HG02642 (cell line): ENCODE data around the gene PRPH.
"Not testable (repeated sequence)": the region's sequence is repeated elsewhere in the genome, so short reads cannot be mapped to it uniquely, and the experiment has no call there.

Experiments used
- ATAC-seq: cut with Tn5 transposase; IDR thresholded peaks from one replicate; pipeline ENCODE4 v1.9.1; 2021; ENCODE audit warnings: mild to moderate bottlenecking; ENCODE audit not compliant: unreplicated experiment, poor library complexity

The PRPH gene

DNA sequence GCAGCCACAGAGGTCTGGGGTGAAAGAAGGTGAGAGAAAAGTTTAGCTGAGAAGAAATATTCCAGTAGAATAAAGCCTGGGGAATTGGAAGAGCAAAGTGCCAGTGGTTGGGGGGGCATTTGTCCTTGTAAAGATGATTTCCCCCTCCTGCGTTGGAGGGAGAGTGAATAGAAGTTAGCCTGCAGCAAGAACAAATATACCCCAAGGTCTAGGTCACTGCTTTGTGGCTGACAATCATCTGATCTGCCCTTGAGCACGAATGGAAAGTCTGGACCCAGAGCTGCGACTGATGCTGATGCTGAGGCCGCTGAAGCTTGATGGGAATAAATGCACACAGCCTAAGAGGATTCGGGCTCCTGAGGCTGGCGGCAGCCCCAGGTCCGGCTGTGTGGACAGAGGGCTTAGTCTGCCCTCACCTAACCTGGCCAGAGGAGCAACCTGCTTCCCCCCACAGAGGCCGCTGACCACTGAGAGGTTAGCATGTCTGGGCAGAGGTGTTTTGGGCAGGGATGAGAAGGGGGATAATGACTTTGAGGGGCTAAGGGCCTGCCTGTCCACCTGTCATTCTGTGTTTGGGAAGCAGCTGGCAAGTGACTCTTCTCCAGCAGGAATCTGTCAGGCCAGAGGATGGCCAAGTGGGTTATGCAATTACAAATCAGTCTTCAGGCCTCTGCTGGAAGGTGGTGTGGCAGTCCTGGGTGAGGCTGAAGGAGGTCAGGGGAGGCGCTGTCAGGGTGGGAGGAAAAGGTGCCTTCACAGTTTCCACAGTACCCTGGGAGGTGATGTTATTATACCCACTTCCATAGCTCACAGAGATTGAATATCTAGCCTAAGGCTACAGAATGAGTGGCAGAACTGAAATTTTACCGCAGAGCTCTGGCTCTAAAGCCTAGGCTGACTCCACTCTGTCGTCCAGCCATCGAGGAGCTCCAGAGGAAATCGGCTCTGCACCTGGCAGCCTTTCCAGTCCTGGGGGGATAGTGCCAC lies 18.4 kb upstream of the PRPH start:
- ATAC-seq, result no peak

- no peak for ATAC-seq
Measured at GRCh38 chr12:49277466-49277865, 17.5 kb upstream of the PRPH start.

DNA sequence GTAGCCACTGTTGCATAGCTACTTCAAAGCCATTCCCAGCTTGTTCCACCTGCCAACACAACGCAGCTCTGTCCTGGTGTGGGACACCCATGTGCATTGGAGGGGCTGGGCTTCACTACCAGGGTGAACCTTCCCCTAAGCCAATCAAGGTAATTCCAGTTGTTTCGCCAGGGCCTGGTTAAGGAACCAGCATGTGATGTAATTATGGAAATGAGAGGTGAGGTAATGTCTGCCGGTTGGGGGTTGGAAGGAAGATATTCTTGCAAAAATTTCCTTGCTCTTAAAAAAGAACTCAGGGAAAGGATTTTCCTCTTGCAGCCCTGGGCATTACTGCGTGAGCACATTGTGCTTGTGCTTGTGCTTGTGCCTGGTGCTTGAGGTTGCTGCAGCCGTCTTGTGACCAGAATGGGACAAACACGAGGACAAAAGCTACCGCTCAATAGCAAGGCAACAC lies 15.2 kb upstream of the PRPH start:
- no peak for ATAC-seq

GRCh38 chr12:49280545-49280944 lies 14.4 kb upstream of the PRPH start:
- not testable (repeated sequence) for ATAC-seq

DNA sequence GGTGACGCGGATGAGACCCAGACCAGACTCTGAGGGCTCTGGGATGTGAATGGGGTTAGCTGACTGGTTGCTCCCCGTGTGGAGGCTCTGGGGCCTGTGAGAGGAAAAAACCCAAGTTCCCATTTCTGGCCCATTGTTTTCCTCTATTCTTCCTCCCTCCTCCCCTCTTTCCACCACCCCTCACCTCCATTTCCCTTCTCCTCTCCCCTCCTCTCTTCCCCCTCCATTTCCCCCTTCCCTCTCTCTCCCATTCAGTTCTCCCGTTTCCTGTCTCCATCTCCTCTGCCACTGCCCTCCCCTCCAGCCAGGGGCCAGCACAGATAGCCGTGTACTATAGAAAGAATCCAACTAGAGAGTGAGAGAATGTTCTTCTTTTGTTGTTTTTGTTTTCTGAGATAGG lies 12.6 kb upstream of the PRPH start:
- no peak for ATAC-seq

GRCh38 chr12:49282740-49283375 lies 12.1 kb upstream of the PRPH start:
- ATAC-seq, result not testable (repeated sequence)

DNA sequence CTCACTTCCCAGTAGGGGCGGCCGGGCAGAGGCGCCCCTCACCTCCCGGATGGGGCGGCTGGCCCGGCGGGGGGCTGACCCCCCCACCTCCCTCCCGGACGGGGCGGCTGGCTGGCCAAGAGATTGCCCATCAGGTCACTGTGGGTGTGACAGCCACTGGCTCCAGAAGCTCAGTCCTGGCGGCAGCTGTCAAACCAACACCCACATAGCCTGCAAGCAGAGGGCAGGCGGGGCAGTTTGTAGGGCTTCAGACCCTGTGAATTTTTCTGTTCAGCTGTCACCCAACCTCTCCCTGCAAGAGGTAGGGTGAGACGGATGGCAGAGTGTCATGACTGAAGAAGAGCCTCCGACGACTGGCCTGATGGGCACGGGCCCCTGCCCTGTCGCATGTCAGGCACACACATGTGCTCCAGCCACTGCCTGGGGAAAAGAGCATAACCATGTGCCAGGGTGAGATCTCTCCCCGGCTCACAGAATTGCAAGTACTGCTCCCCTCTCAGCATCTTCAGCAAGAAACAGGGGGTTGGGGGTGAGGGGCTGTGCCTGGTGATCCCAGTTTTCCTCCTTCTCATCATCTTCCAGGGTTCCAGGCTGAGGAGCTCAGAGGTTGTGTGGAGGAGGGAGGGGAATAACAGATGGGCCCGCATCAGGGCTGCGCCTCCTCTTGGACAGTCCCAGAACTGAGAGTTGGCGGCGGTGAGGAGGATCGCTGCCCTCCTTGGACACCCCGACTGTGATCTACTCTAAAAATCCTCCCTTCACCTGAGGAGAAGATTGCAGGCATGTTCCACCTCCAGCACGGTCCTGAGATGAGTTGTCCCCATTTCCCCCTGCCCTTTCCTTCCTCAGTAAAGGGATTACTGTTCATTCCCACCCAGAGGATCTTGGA lies 11.2 kb upstream of the PRPH start:
- no peak for ATAC-seq

- no peak for ATAC-seq
Measured at GRCh38 chr12:49284672-49285071, 10.3 kb upstream of the PRPH start.

GRCh38 chr12:49287876-49288275 lies 7.1 kb upstream of the PRPH start:
- ATAC-seq, result no peak

- no peak for ATAC-seq
Measured at GRCh38 chr12:49288412-49288853, 6.5 kb upstream of the PRPH start.

GRCh38 chr12:49288922-49289555 lies 5.9 kb upstream of the PRPH start:
- ATAC-seq, result no peak

DNA sequence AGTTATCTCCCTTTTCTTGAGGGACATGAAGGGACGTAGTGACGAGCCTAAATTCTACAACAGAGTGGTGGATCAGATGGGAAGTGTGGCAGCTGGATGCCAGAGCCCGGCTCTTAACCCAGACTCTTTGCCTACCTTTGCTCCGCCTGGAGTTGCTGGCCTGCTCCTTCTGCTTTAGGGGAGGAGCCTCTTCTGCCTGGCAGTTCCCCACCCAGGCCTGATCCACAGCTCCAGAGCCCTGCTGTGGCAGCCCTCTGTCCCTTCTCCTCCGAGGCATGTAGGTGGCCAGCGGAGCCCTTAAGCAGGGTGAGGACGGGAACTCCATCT lies 2.3 kb upstream of the PRPH start:
- no peak for ATAC-seq

DNA sequence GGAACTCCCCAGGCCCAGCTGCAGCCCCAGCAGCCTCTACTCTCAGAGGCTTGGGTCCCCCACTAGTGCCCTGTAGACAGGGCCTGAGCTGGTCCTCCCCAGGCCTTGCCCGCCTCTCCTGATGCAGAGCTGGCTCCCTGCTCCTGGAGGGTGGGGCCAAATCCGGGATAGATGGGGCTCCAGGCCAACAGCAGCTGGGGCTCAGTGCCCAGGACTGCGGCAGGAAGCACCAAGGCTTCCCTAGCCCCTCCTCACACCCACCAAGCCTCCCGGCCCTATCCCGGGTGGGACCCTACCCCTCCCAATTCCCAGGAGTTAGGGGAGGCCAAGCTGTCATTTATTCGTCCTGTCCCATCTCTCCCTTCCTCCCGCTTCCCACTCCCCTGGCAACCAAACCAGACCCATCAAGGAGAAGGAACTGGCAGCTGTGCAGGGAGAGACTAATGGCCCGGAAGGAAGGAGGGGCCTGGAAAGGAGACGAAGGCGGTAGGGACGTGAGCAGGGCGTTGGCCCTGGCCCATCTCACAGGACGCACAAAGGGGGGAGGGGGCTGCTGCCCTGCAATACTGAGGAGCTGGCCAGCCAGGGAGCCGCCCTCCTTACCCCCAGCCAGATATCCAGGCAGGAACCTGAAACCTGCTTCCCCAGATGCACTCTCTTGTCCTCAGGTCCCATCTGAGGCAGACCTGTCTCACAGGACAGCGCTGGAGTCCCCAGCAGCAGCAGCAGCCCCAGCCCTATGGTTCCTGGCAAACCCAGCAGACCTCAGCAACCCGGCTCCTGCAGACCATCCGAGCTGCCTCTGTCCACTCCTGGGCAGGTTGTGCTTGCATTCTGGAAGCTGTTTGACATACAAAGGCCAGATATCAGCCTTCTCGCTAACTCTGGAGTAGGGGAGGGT lies 1.6 kb upstream of the PRPH start:
- ATAC-seq, result no peak

DNA sequence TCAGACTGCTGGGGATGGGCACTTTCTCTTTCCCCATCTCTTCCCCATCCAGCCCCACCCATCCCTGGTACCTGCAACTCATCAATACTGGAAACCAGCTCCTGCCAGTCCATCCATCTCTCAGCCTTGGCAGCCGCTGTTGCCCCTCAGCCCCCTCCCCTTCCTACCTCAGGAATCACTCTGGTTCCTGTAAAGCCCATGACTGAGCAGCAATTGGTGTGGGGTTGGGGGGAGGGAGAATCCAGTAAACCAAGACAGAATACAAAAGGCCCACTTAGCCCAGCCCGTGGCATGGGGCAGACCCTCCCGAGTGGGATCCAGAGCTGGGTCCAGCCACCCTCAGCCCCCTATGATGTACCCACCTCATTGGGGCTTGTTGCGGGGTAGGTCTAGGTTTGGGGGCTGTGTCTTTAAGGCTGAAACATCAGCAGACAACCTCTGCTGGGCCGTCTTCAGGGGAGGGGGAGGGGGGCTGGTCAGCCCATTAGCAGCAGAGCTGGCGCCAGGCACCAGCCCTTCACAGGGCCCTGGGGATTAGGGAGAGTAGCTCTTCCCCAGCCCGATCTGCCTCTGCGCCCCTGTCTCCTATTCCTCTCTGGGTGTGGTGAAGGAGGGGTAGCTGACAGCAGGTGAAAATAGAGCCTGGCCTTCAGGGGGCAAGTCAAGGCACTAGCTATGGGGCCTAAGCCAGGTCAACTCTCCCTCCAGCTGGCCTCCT lies 702 bp upstream of the PRPH start:
- no peak for ATAC-seq

- ATAC-seq, result no peak
Measured at GRCh38 chr12:49294804-49295081, 204 bp upstream of the PRPH start.

- ATAC-seq, result no peak
Measured at GRCh38 chr12:49296034-49296835, 1.3 kb downstream of the PRPH start.

- ATAC-seq, result no peak
Measured at GRCh38 chr12:49296836-49297694, 2.1 kb downstream of the PRPH start.
